Stimulated activated CD4-positive, alpha-beta T cell treated with anti-CD3 and anti-CD28 coated beads, Interleukin-15, amount 100 ng/mL, for 48 hours (primary cell): Measurements from ENCODE around the gene PARP1.

Source experiments
- DNase-seq, 2 donors: peaks; one replicate each; pipeline ENCODE4 v3.0.0-alpha.2; 2020; ENCODE audit warnings: low read depth in 2 of 2

PARP1 gene

DNA sequence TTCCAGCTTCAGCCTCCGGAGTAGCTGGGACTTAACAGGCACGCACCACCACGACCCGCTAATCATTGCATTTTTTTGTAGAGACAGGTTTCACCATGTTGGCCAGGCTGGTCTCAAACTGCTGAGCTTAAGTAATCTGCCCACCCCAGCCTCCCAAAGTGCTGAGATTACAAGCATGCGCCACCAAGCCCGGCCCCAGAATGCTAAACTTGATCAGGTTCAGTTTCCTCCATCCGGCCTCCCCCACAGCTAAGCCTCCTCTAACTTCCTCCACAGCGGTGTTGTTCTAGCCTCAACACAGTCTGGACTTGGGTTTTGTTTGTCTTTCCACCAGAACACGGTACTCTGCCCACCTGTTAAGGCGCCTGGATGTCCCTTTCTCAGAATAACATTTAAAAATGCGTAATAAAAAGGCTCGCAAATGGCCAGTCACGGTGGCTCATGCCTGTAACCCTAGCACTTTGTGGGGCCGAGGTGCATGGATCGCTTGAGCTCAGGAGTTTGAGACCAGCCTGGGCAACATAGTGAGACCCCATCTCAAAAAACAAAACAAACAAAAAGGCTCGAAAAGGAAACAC, 2.4 kb downstream of the PARP1 start:
- no peak for DNase-seq

DNA sequence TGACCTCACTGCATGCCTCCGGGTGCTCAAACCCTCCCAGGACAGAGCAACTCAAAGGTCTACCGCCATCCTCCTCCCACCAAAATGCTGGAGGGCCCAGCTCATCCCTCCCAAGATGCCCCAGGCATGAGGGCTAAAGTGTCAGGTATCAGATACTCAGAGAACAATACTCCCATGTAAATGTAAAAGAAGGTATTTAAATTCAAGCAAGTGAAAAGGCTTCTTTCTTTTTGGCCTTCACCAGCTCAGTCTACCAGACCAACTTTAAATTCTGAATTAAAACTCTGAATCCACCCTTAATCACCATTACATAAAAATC, 3.0 kb downstream of the PARP1 start:
- DNase-seq: no peak

DNA sequence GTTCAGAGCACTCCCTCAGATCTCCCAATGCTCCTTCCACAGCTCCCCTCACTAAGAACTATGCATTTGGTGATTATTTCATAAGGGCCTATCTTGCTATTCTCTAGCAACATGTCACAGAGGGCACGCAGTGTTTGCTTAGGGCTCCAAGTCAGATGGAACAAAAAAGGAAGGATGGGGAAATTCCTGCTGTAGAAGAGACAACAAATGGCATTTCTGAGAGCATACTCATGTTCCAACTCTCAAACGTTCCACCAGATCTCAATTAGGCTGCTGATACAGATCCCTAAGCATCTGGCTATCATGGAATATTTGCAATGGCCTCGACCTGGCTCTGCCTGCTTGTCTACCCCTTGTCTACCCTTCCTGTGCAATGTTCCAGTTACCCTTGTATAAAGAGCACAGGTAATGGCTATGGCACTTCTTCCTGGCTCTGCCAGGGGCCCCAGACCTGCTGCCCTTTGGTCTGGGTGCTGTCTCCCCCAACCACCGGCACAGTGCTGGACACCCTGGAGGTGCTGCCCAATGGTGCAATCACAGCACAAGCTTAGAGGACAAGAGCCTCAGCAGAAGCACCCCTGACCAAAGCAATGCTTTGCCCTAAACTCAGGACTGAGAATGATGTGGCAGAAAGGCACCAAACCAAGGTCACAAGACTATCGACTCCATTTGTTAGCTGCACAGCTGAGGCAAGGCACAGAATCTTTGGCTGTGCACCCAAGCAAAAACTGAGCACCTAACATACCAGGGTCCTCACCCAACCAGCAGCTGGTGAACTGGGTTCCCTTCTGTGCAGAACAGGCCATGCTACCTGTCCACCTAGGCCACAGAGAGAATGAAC, 3.6 kb downstream of the PARP1 start:
- no peak for DNase-seq

DNA sequence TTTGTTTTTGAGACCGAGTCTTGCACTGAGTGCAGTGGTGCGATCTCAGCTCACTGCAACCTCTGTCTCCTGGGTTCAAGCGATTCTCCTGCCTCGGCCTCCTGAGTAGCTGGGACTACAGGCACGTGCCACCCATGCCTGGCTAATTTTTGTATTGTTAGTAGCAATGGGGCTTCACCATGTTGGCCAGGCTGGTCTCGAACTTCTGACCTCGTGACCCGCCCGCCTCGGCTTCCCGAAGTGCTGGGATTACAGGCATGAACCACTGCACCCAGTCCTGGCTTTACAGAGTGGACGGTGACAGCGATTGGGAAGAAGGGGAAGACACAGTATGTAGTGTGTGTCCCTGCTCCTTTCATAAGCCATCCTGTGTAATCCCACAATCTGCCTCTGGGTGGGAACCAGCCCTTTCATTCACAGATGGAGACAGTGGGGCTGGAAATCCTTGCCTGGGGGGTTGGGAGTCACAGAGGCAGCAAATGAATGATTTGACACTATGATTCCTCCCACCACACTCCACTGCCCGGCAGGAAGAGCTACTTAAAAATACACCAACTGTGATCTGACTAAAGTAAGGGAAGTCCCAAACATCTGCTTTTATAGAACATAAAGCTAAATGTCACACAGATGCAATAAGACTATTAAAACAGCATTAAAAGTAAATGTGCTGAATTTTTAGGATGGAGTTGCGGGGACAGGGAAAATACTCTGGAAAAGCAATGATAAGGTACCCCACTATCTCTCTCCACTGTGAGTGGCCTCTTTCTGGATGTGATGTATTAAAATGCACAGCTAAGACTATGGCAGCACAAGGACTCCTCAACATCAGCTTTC, 4.5 kb downstream of the PARP1 start:
- DNase-seq: no peak

DNA sequence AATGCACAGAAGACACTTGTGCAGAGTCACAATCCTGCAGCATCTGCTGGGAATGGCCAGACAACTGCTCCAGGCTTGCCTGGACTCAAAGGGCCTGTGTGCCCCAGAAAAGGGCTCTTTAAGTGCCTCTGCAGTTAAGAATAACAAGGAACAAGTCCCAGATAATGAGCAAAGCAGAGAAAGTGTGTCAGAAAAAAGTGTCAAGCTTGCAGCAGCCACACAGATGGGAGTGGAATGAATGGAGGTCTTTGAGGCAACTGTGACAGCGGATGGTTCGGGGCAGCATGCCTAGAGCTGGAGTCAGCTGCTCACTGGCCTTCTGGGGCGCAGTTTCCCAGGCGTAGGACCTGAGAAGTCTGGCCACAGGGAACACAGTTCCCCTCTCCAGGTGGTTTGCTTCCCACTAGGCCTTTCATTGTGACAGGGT, 5.1 kb downstream of the PARP1 start:
- no peak for DNase-seq

DNA sequence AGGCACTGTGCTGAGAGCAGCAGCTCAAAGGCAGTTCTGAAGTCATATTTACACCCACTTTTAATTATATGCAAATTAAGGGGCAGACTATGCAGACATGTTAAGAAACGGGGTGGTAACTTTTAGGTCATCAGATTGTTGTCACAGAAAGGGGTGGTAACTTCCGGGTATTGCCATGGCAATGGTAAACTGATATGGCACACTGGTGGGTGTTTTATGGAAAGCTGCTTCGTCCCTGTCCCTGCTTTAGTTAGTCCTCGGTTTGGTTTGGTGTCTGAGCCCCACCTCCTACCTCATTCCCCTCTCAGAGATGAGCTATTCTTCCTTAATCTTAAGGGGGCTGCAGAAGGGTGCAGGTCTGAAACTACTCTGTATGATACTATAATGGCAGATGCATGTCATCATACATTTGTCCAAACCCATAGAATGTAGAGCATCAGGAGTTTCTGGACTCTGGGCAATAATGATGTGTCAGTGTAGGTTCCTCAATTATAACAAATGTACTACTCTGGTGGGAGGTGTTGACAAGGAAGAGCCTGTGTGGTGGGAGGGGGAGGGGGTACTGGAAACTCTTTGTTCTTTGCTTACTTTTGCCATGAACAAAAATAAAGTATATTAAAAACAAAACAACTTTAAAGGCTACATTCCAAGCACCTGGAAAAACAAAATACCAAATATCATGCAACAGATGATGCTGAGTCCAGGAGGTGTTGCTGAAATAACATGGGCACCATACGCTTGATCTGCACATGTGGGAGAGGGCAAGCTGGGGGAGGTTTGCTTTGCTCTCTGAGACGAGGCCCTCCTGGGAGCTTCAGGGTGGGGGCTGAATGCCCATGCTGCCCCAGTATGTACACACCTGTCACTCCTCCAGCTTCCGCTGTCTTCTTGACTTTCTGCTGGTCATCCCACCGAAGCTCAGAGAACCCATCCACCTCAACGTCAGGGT, 6.3 kb downstream of the PARP1 start:
- no peak for DNase-seq

DNA sequence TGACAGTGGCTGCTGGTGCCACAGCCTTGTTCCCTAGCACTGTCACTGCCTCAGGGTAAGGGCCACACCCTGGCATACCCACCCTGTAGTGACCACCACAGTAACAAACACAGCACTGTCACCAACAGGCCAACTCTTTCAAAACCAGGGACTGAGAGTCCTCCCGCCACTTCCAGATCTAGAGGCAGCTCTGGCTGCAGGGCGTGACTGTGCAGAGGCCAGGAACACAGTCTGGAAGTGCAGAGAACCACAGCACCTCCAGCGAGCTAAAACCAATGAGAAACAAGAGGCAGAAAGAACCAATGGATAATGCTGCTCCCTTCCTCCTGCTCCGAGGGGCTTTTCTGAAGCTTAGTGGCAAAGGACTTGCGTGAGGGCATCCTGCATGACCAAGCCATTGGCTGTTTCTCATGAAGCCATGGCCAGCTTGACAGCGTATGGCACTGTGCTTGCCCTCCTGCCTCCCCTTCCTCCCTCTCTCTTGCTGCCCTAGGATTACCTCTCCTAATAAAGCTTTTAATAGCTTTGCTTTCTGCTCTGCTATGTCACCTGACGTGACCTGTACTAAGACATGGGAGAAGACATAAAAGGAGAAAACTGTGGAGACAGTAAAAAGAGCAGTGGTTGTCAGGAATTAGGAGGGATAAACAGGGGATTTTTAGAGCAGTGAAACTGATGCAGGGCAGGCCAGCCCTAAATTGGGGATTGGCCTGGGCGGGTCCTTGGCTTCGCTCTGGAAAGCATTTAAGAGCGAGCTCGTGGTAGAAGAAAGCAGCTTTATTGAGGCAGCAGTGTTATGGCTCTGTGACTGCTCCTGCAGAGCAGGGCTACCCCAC, 7.2 kb downstream of the PARP1 start:
- no peak for DNase-seq

DNA sequence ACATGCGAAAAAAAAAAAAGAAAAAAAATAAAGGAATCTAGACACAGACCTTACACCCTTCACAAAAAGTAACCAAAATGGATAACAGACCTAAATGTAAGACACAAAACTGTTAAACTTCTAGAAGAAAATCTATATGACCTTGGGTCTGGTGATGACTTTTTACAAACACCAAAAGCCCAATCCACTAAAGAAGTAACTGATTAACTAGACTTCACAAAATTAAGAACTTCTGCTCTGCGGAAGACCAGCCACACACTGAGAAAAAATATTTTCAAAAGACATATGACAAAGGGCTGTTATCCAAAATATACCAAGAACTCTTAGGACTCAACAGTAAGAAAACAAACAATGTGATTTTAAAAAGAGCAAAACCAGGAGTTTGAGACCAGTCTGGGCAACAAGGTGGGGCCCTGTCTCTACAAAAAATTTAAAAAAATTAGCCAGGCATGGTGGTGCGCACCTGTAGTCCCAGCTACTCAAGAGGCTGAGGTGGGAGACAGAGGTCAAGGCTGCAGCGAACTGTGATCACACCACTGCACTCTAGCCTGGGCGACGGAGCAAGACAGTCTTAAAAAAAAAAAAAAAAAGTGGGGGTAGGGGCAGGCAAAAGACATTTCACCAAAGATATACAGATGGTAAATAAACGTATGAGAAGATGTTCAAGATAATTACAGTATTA, 9.8 kb downstream of the PARP1 start:
- no peak for DNase-seq

DNA sequence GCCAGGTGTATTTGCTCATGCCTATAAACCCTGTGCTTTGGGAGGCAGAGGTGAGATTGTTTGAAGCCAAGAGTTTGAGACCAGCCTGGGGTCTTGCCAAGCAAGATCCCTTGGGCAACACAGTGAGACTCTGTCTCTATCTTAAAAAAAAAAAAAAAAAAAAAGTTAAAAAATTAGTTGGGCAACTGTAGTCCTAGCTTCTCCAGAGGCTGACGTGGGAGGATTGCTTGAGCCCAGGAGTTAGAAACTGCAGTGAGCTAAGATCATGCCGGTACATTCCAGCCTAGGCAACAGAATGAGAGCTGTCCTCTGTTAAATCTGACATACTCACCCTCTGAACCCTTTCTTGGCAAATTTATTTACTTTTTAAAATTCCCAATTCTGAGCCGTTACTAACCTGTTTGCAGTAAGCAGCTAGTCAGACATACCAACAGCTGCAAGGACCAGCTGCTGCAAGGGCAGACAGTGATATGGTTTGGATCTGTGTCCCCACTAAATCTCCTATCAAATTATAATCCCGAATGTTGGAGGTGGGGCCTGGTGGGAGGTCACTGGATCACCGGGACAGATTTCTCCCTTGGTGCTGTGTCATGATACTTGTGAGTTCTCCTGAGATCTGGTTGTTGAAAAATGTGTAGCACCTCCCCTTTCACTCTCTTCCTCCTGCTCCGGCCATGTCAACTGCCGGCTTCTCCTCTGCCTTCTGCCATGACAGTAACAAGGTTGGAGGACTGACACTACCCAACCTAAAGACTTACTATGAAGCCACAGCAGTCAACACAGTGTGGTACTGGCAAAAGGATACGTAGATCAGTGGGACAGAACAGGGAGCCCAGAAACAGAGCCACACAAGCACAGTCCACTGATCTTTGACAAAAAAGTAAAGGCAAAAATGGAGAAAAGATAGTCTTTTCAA, 10.6 kb downstream of the PARP1 start:
- no peak for DNase-seq

DNA sequence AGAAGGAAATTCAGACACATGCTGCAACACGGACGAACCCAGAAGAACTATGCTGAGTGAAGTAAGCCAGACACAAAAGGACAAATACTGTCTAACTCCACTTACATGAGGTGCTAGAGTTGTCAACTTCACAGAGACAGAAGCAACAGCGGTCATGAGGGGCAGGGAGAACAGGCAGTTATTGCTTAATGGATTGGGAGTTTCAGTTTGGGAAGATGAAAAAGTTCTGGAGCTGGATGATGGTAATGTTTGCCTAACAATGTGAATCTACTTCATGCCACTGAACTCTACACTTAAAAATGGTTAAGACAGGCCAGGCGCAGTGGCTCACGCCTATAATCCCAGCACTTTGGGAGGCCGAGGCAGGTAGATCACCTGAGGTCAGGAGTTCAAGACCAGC, 12.1 kb downstream of the PARP1 start:
- no peak for DNase-seq

DNA sequence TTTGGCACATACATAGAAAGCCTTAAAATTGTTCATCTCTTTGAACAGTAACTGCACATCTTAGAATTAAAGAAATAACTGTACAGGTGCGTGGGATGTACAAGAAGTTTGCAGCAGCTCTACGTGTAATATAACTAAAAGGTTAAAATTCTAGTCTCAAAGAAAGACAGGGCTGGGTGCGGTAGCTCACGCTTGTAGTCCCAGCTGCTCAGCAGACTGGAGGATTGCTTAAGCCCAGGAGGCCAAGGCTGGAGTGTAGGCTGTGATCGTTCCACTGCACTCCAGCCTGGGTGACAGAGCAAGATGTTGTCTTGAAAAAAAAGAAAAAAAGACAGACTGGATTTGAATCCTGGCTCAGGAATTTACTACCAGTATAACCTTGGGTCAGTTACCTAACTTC, 13.4 kb downstream of the PARP1 start:
- DNase-seq: no peak

DNA sequence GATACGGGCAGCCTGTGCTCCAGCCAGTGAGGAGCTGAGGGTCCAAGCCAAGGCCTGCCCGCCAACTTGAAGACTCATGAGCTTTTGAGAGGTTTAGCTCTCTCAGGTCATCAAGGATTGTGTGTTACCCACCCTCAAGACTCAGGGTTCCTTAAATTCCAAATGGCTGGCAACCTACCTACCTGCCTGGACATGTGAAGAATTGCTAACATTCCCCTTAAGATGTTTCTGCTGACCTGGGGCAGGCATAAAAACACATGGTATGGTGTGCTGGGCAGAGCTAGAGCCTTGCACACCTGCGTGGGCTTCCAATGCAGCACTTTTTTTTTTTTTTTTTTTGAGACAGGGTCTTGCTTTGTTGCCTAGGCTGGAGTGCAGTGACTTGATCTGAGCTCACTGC, 17.2 kb downstream of the PARP1 start:
- no peak for DNase-seq

DNA sequence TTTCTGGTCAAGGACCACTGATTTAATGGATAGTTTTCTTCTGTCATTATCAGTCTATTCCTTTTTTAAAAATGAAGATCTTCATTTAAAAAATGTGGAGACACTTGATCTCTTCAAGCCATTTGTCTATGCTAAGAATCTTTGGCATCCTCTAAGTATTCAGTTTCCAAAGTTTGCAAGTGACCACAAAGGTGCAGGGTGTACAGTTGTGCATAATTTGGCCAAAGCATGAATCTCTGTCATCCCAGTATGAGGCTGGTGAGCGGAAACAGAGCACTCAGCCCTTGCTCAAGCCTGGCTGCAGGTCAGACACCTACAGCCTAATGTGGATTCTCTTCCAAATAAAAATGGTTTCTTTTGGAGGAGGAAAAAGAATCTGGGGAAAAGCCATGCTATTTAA, 19.8 kb downstream of the PARP1 start:
- no peak for DNase-seq

DNA sequence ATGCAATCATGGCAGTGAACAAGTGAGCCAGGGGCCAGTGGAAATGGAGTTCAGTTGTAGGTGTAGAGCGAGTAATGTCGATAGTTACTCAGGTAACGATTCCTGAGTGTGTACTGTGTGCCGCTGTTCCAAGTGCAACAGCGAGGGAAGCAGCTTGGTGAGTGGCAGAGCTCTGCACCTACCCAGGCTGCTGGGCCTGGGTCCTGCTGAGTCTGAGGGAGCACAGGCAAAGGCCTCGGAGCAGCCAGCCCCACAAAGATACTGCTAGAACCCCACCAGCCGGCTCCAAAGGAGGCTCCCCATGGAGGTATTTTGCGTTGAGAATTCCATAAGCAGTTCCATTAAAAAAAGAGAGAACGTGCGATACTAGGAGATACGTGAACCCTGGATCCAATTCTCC, 23.2 kb downstream of the PARP1 start:
- DNase-seq: no peak

DNA sequence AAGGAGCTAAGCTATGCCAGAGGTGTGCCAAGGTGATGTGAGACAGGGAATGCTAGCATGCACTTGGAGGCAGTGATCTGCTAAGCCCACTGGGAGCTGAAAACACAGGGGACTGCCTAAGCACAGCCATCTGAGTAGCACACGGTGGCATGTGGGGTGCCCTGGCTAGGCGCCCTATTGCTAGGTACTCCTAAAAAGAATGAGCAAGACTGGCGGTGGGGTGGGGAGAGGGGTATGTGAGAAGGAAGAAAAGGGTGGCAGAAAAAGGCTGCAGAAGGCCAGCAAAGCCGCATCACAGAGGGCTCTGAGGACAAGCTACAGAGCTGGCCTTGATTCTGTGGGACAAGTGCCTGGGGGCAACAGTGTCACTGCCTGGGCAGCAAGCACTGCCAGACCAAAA, 23.9 kb downstream of the PARP1 start:
- no peak for DNase-seq

DNA sequence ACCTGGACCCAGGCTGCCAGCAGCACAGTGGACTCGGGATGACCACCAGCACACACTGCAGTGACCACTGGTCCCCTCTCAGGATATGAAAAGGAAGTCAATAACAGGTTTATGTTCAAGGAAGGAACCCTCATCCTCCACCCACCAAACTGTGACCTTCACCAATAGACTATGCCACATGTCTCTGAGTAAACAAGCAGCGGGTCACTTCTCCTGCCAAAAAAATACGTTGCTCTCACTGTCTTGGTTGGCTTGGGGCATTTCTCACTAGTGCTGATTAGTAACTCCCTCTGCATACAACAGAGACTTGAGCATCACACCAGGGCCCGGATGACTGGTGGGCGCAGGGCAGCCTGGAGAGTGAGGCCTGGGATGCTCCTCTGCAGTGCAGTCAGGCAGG, 25.9 kb downstream of the PARP1 start:
- DNase-seq: no peak

DNA sequence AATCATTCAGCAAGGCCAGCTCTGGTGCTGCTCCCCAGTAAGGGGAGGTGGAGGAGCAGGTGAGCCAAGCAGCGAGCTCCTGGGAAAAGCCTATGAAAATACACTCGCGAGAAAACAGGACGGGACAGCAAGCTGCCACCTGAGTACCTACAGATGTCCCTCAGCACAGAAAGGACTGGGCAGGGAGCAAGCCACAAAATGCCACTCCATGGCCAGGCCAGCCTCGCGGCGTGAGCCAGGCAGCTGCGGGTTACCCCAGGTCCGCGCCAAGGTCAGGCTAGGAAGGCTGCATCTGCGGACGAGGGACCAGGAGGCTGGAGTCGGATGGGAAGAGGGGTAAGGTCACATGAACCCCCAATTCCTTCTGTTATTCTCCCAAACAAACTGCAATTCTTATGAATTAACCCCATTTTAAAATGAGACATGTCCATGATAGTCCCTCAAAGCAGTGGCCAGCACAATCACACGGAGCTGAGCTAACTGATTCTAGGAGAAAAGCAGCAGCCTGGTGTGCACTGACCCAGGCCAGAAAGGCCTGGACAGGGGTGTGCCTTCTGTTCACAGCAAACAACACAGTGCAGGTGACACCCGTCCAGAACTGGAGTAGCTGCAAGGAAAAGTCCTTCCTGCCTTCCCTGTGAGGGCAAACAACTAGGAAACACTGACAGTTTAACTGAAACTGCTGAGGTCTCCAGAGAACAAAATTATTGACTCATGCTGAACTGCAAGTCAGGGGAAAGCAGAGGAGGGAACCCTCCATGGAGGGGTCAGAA, 26.5 kb downstream of the PARP1 start:
- no peak for DNase-seq

DNA sequence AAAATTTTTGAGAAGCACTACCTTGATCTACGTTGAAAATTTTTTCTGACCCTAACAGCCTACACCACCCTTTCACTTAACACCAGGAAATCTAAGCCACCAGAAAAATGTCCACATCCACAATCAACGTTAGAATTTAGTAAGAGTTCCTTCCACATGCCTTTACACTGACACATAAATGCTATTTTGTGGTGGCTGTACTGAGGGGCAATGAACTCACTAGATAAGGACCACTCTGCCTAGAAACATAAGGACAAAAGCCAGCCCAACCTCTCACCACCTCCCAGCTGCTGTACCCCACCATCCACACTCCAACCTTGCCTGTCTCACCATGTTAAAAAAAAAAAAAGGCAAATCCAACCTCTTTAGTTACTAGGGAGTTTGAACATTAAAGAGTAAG, 29.8 kb downstream of the PARP1 start:
- no peak for DNase-seq
